Nephron (organoid): ENCODE data around the gene SCT.
A peak's percentile ranks its signal among the peaks of the same experiment; 100 is the strongest.

Experiments used
- H3K27ac Mint-ChIP-seq, 3 experiments: 2 replicates each; pipeline ENCODE4 v1.8.0; 2020; ENCODE audit warnings: mixed read lengths in 3 of 3, mild to moderate bottlenecking in 2 of 3, moderate library complexity in 1 of 3
- H3K27me3 Mint-ChIP-seq: 2 replicates; pipeline ENCODE4 v1.8.0; 2021; ENCODE audit warnings: low read depth, mild to moderate bottlenecking, moderate library complexity, mixed read lengths
- H3K36me3 Mint-ChIP-seq: 2 replicates; pipeline ENCODE4 v1.8.0; 2020; ENCODE audit warnings: low read depth, mixed read lengths
- H3K4me1 Mint-ChIP-seq: 2 replicates; pipeline ENCODE4 v1.8.0; 2020; ENCODE audit warnings: mixed read lengths
- H3K4me3 Mint-ChIP-seq, 3 experiments: 2 replicates each; pipeline ENCODE4 v1.8.0; 2020; ENCODE audit warnings: mild to moderate bottlenecking in 3 of 3, mixed read lengths in 3 of 3, moderate library complexity in 2 of 3
- H3K9me3 Mint-ChIP-seq: 2 replicates; pipeline ENCODE4 v1.8.0; 2020; ENCODE audit warnings: mixed read lengths
- CTCF ChIP-seq, 3 experiments: fragments of 200-600 bp; sonication (generic); IDR thresholded peaks; one replicate each; pipeline ENCODE4 v1.5.0; 2021; ENCODE audit warnings: antibody characterized with exemption in 3 of 3; ENCODE audit not compliant: unreplicated experiment in 3 of 3

The SCT gene

GRCh38 chr11:636511-637332 lies 9.7 kb upstream of the SCT start, which contains the start of gene DRD4:
Gene DRD4 (plus strand): TSS chr11:637269. CDS start chr11:637305, 36 bp downstream.
- peak within 1 kb of the TSS in 1 of 3 experiments; percentile 49 for H3K27ac Mint-ChIP-seq
- H3K4me3 Mint-ChIP-seq: peak within 1 kb of the TSS; percentile 60 to 81 (median 61)
- peaks cover 5% of the 10 kb centered on the region for H3K36me3 Mint-ChIP-seq
- H3K9me3 Mint-ChIP-seq: no peaks in the 10 kb centered on the region
- peaks cover 70% of the 10 kb centered on the region for H3K27me3 Mint-ChIP-seq
- TF ChIP-seq CTCF (IDR thresholded peaks at IDR 0.05; ENCODE audit: unreplicated experiment in 3 of 3): no peak
- peaks cover 17% of the 10 kb centered on the region for H3K4me1 Mint-ChIP-seq

- Mint-ChIP-seq H3K4me1 (peaks cover 17% of the 10 kb centered on the region), H3K36me3 (peaks cover 5% of the 10 kb centered on the region), H3K4me3 (peak overlapping the region in 2 of 3 experiments; percentile 32 to 37), H3K27me3 (peaks cover 65% of the 10 kb centered on the region), H3K9me3 (no peaks in the 10 kb centered on the region), H3K27ac (no peak overlapping the region)
- TF ChIP-seq CTCF (IDR thresholded peaks at IDR 0.05; ENCODE audit: unreplicated experiment in 3 of 3): no peak
Measured at GRCh38 chr11:635945-636510, 9.0 kb upstream of the SCT start.

GRCh38 chr11:630871-631270 lies 3.9 kb upstream of the SCT start:
- no peak for TF ChIP-seq CTCF (IDR thresholded peaks at IDR 0.05; ENCODE audit: unreplicated experiment in 3 of 3)
- peaks cover 28% of the 10 kb centered on the region for H3K4me1 Mint-ChIP-seq
- no peak overlapping the region for H3K27ac Mint-ChIP-seq
- H3K4me3 Mint-ChIP-seq: no peak overlapping the region
- H3K9me3 Mint-ChIP-seq: no peaks in the 10 kb centered on the region
- H3K27me3 Mint-ChIP-seq: peaks cover 53% of the 10 kb centered on the region
- H3K36me3 Mint-ChIP-seq: peaks cover 9% of the 10 kb centered on the region

- Mint-ChIP-seq H3K36me3 (peaks cover 9% of the 10 kb centered on the region), H3K4me1 (peaks cover 28% of the 10 kb centered on the region)
- TF ChIP-seq CTCF (IDR thresholded peaks at IDR 0.05; ENCODE audit: unreplicated experiment in 3 of 3): no peak
Measured at GRCh38 chr11:629237-629583, 2.2 kb upstream of the SCT start.

GRCh38 chr11:628056-628455 lies 1.1 kb upstream of the SCT start:
- TF ChIP-seq CTCF (IDR thresholded peaks at IDR 0.05; ENCODE audit: unreplicated experiment in 3 of 3): no peak
- peaks cover 46% of the 10 kb centered on the region for H3K27me3 Mint-ChIP-seq
- peaks cover 27% of the 10 kb centered on the region for H3K4me1 Mint-ChIP-seq
- H3K36me3 Mint-ChIP-seq: peaks cover 9% of the 10 kb centered on the region
- H3K4me3 Mint-ChIP-seq: peak overlapping the region; percentile 73 to 81 (median 78)
- no peaks in the 10 kb centered on the region for H3K9me3 Mint-ChIP-seq
- peak overlapping the region in 2 of 3 experiments; percentile 57 to 68 for H3K27ac Mint-ChIP-seq

More at GRCh38 chr11:629237-629583, 2.2 kb upstream of the SCT start:
- Mint-ChIP-seq H3K4me3 (peak overlapping the region; percentile 8 to 73 (median 33)), H3K27ac (peak overlapping the region; percentile 51 to 68 (median 57)), H3K9me3 (no peaks in the 10 kb centered on the region), H3K27me3 (peaks cover 42% of the 10 kb centered on the region)

GRCh38 chr11:627308-627576 lies 261 bp upstream of the SCT start:
- Mint-ChIP-seq H3K4me3 (no peak overlapping the region), H3K9me3 (no peaks in the 10 kb centered on the region), H3K27me3 (peaks cover 42% of the 10 kb centered on the region), H3K36me3 (peaks cover 5% of the 10 kb centered on the region), H3K27ac (no peak overlapping the region), H3K4me1 (peaks cover 23% of the 10 kb centered on the region)
- TF ChIP-seq CTCF (IDR thresholded peaks at IDR 0.05; ENCODE audit: unreplicated experiment in 3 of 3): no peak
